NCI-H1048 (cell line): Measurements from ENCODE around the gene TPO.
"Not testable (repeated sequence)": the region's sequence is repeated elsewhere in the genome, so short reads cannot be mapped to it uniquely, and the experiment has no call there.

Experiments used
- DNase-seq: peaks from one replicate; lab custom pipeline; 2025; lab: John Stamatoyannopoulos, UW

TPO gene

DNA sequence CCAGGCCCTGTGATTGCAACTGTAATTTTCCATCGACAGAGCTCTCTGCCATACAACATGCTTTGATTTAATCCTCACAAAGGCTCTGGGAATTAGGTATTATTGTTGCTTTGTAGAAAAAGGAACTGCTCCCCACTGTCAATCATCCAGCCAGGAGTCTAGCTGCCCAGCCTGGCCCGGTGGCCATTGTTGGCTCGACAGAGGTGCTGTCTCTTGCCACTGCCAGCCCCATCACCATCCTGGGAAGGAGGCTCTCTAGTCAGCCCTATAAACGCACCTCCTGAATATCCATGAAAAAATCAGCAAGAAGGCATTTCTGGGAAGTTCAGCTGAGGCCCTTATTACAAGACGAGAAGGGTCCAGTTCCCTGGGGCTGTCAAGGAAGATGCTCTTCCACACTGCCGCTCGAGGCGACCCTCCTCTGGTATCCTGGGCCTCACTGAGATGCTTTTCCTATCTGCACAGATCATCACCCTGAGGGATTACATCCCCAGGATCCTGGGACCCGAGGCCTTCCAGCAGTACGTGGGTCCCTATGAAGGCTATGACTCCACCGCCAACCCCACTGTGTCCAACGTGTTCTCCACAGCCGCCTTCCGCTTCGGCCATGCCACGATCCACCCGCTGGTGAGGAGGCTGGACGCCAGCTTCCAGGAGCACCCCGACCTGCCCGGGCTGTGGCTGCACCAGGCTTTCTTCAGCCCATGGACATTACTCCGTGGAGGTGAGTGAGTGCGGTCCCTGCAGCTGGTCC lies 71.0 kb downstream of the TPO start:
- DNase-seq: no peak

DNA sequence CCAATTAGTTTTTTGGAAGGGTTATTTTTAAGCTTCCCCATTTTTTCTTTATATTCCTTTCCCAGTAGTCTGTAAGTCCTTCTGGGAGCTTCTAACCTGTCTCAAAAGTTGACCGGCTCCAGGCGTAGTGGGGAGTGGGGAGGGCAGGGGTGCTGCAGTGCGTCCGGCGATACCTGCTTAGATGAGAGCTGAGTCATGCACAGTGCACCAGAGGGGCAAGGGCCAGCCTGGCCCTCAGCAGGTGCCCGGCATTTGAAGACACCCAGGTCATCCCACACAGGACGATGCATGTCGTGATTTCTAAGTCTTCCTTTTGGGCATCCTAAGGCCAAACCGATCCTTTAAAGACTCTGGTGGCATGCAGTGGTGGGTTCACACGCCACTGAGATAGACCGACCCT lies 73.4 kb downstream of the TPO start:
- DNase-seq: no peak

DNA sequence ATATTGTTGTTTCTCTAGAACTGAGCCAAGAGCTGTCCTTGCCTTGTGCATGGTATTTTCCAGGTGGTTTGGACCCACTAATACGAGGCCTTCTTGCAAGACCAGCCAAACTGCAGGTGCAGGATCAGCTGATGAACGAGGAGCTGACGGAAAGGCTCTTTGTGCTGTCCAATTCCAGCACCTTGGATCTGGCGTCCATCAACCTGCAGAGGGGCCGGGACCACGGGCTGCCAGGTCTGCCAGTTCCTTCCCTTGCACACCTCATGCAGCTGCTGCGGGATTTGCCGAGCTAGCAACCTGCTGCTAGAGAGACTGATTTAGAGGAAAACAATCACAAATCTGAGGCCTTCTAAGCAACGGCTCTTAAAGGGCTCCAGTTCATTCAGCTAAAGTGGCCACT lies 74.5 kb downstream of the TPO start:
- DNase-seq: no peak

GRCh38 chr2:1488181-1488671 lies 75.0 kb downstream of the TPO start:
- DNase-seq: no peak

- DNase-seq: no peak
Observed at GRCh38 chr2:1488851-1489250, 75.6 kb downstream of the TPO start.

DNA sequence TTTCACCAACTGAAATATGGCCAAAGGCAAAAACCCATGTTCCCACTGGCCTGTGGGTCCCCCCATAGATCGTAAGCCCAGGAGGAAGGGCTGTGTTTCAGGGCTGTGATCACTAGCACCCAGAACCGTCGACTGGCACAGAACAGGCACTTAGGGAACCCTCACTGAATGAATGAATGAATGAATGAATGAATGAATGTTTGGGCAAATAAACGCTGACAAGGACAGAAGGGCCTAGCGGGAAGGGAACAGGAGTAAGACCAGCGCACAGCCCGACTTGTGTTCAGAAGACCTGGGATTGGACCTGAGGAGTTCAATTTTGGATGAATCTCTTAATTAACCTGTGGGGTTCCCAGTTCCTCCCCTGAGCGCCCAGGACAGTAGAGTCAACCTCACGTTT lies 76.2 kb downstream of the TPO start:
- DNase-seq: no peak

DNA sequence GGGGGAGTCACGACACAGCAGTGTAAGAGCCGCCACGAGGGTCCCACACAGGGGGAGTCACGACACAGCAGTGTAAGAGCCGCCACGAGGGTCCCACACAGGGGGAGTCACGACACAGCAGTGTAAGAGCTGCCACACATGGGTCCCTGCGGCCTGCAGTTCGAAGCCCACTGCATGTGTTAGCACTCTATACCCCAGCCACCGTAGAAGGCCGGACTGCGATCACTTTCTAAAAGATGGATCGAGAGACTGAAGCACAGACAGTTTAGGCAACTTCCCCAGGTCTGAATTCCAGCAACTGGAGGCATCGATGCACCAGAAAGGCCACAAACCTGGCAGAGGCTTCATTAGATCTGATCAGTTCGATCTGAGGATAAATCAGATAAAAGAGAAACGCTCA lies 77.1 kb downstream of the TPO start:
- DNase-seq: not testable (repeated sequence)

DNA sequence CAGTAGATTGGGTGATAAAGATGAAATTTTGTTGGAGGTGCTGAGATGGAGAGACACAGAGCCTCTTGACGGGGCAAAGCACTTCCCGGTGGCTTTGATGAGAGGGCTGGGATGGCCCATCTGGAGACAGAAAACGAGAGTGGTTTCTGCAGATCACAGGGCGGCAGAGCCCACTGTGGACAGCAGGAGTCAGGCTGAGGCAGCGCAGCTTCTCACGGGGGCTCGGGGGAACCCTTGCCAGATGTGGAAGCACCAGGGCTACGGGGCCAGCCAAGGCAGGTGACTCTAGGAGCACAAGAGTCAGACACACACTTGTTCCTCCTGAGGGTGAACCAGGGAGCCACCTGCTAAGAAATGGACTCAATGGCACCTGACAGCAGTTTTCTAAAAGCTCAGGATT lies 78.5 kb downstream of the TPO start:
- no peak for DNase-seq

- not testable (repeated sequence) for DNase-seq
Observed at GRCh38 chr2:1492231-1492630, 79.0 kb downstream of the TPO start.

GRCh38 chr2:1492711-1493430 lies 79.6 kb downstream of the TPO start:
- no peak for DNase-seq

GRCh38 chr2:1493431-1494126 lies 80.3 kb downstream of the TPO start:
- no peak for DNase-seq

DNA sequence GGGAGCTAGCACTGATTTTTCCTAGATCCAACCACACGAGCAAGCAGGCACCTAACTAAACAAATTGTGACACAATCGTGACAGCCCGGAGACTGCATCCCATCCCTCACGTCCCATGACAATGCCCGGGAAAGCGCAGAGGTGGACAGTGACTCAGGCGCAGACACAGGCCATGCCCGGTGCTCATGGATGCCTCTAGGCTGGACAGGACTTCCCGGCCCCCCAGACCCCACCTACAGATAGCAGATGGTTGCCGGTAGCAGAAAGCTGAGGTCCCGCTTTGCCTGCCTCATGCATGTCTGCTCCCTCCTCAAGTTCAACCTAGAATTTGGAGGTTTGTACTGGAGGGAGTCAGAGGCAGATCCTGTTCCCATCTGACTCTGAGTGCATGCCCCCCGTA lies 81.0 kb downstream of the TPO start:
- no peak for DNase-seq

GRCh38 chr2:1494906-1495305 lies 81.6 kb downstream of the TPO start:
- no peak for DNase-seq

DNA sequence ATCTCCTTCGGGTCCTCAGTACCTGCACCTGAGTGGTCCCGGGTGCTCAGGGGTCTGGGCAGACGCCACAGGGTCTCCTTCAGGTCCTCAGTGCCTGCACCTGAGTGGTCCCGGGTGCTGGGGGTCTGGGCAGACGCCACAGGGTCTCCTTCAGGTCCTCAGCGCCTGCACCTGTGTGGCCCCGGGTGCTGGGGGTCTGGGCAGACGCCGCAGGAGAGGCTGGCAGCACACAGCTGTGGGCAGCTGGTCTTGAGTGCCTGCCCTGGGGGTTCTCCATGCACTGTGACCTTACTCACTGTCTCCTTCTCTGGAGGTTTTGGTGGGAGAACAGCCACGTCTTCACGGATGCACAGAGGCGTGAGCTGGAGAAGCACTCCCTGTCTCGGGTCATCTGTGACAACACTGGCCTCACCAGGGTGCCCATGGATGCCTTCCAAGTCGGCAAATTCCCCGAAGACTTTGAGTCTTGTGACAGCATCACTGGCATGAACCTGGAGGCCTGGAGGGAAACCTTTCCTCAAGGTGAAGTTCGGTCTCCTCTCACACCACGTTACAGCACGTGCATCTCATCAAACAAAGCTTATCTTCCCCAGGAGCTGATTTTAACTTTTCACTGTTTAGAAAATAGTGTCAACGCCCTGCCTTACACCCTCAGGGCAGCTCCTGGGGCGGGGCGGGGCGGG lies 82.6 kb downstream of the TPO start:
- DNase-seq: no peak

DNA sequence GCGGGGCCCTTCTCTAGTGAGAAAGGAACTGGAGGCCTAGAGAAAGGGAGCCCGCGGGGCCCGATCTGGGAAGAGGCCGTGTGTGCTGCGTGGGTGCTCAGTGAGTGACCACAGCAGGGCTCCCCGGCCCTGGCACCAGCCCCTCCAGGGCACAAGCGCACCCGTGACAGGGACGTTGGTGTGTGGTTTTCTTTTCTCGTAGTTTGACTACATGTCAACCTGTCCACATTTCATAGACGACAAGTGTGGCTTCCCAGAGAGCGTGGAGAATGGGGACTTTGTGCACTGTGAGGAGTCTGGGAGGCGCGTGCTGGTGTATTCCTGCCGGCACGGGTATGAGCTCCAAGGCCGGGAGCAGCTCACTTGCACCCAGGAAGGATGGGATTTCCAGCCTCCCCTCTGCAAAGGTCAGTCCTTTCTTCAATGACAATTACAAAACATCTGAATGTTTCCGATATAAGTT lies 83.1 kb downstream of the TPO start:
- DNase-seq: no peak

DNA sequence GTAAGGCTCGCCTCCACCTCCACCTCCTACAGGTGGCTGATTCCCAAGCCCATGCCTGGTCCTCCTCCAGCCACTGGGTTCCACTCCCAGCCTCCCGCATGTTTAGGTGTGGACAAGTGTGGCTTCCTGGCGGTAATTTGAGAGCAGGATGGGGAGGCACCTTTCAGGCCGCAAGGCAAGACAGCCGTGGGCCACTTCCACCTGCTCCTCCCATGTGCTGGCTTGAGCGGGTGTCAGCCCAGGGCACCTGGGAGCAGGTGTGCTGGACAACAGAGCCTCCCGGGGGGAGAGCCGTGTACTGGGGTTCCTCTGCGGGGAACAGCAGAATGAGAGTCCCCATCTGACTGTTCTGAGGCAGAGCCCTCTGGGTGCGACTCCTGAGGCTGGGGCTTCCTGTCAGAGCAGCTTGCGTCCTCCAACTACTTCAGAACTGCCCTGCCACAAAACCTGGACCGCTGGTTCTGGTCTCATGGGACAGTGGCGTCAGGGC lies 83.9 kb downstream of the TPO start:
- no peak for DNase-seq

DNA sequence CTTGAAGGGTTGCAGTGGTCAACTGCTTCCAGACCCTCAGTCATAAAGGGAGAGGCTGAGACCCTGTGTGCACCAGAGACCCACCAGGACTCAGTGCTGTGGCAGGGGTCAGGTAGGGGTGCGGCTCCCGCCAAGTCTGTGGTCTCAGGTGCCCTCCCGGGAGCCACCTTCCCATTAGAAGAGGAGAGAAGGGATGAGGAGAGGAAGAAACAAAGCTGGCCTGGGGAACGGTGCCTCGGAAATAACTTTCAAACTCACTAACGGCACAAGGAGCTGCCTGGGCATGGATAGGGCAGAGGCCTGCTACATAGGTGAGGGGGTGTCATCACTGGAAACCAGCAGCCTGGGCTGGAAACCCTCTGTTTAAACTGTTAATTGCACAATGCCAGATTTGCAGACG lies 84.9 kb downstream of the TPO start:
- DNase-seq: no peak

DNA sequence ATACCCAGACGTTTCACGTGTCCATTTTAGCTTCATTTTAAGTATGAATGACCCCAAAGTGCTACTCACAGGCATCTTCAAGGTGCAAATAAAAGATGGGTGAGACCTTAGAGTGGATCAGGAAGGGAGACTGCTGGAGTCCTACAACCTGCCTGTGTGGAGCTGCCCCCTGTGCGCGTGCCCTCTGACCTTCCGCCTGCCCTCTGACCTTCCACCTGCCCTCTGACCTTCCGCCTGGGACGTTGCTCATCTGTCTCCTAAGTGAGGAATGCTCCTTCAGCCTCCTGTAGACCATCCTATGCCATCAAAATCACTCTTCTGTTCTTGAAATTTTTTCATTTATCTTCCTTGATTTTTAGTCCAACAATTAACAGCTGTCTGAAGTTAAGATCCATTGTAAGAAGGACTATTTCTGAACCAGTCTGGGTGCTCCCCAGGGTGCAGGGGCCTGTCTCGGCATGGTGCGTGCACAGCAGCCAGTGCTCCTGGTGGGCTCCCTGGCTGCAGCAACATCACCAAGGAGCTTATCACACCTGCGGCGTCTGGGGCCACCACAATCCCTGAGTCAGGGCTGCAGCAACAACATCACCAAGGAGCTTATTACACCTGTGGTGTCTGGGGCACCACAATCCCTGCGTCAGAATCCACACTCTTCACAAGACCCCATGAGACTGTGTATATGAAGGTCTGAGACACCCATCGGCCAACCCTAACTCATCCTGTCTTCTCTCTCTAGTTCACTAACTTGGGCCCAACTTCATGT lies 86.0 kb downstream of the TPO start:
- DNase-seq: no peak

DNA sequence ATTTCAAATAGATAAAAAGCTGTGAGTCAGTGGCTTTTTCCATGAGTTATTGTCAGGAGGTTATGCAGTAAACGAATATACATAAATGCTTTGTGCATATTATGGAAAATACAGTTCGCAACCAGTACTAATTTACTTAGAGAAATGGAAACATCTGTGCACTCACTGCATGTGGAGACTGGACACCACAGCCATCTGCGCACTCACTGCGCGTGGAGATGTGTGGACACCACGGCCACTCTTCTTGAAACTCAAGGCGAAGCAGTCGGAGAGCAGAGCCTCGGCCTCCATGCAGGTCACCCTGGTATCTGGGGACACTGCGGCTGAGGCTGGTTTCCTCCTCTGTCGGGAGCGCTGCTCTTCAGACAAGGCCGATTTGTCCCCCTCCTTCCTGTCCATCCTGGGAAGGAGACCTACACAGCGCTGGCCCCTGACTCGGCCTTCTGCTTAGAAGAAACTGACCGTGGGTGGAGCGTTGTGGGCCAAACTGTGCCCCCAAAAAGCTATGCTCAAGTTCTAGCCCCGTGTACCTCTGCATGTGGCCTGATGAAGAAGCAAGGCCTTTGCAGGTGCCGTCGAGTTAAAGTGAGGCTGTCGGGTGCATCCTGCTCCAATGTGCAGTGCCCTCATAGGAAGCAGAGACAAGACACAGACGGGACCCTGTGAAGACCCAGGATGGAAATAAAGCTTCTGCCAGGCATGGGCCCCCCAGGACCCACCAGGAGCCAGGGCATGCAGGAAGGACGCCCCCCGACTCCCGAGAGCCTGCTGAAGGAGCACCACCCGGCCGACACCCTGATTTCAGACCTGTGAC lies 88.0 kb downstream of the TPO start:
- DNase-seq: no peak

DNA sequence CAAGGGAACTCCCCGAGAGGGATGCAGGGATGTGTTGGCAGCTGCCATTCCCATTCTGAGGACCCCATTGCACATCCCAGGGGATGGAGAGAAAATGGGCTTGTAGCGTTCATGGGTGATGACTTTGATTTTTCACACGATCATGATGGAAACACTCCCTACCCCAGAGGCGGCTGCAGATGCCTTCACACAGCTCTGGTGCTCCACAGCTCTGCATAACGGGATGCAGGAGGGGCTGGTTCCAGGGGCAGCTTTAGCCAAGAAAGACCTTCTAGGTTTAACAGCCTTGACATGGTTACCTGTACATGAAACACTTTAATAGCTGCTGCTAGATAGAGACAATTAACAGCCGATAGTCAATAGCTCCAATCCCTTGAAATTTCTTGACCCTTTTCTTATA lies 88.7 kb downstream of the TPO start:
- DNase-seq: no peak
